NT2/D1 (cell line): ENCODE data around the gene JARID2.

Experiments
- DNase-seq: peaks from one replicate; pipeline ENCODE4 v3.0.0-alpha.2; 2011; ENCODE audit warnings: low read depth, low spot score
- H3K27me3 ChIP-seq: 2 replicates; pipeline ENCODE4 v1.6.0; 2011; ENCODE audit warnings: mild to moderate bottlenecking; ENCODE audit not compliant: insufficient read length, insufficient read depth
- H3K36me3 ChIP-seq: 2 replicates; pipeline ENCODE4 v1.6.1; 2011; ENCODE audit warnings: mild to moderate bottlenecking, low read length, mixed read lengths; ENCODE audit not compliant: insufficient read depth, insufficient read length
- H3K4me1 ChIP-seq: 2 replicates; pipeline ENCODE4 v1.5.1; 2011; ENCODE audit not compliant: insufficient read depth, insufficient read length
- H3K4me3 ChIP-seq: 2 replicates; pipeline ENCODE4 v1.5.1; 2011; ENCODE audit warnings: low read depth; ENCODE audit not compliant: insufficient read length
- H3K9ac ChIP-seq: 2 replicates; pipeline ENCODE4 v1.6.0; 2011; ENCODE audit warnings: low read depth; ENCODE audit not compliant: insufficient read length
- H3K9me3 ChIP-seq: 2 replicates; pipeline ENCODE4 v1.5.1; 2011; ENCODE audit warnings: mild to moderate bottlenecking, low read length; ENCODE audit not compliant: insufficient read depth
- SUZ12 ChIP-seq: IDR thresholded peaks from 2 replicates; pipeline ENCODE4 v1.6.1; 2011; ENCODE audit not compliant: insufficient read length, insufficient read depth; ENCODE audit errors: extremely low read depth
- YY1 ChIP-seq: IDR thresholded peaks from 2 replicates; pipeline ENCODE4 v1.6.1; 2011; ENCODE audit not compliant: insufficient read length, insufficient read depth
- ZNF274 ChIP-seq: IDR thresholded peaks from 2 replicates; pipeline ENCODE4 v1.6.1; 2011; ENCODE audit warnings: mild to moderate bottlenecking, low read depth, low read length

Gene JARID2

DNA sequence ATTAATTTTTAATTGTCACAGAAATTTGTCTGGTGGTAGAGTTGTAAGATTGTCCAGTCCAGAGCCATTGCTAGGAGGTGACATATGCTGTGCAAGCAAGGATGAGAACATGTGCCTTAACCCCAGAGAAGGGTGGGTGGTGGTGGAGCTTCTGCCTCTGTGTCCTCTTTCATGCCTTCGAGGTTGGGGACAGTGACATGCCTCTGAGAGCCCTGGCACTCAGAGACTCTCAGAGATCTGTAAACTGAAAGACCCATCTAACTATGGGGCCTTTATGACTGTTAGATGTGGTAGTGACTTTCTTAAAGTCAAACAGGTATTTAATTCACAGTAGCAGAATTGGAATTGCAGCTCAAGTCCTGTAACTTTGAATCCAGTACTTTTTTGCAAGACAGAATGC lies 132.4 kb downstream of the JARID2 start:
- H3K4me3 ChIP-seq: no peak overlapping the region
- DNase-seq: no peak
- TF ChIP-seq YY1 (no peak), ZNF274 (no peak), SUZ12 (no peak)
- H3K27me3 ChIP-seq: no peaks in the 10 kb centered on the region
- no peaks in the 10 kb centered on the region for H3K36me3 ChIP-seq
- H3K4me1 ChIP-seq: no peaks in the 10 kb centered on the region
- no peaks in the 10 kb centered on the region for H3K9me3 ChIP-seq
- H3K9ac ChIP-seq: no peak overlapping the region

DNA sequence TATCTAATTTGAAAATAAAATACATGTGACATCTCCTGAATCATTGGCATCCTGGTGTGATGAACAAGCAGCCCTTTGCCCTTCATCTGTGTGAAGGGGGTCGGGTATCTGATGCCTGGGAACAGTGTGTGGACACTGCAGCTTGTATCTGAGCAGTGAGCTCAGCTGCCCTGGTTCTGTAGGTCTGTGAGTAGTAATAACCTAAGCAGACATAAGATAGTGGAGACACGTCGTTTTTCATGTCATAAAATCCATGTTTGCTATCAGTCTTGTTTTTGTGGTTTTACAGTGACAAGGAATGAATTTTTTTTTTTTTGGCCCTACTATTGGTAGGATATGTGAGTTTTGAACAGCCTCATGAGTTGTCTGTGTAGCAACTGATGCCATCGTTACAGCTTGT lies 133.0 kb downstream of the JARID2 start:
- Histone ChIP-seq H3K9me3 (no peaks in the 10 kb centered on the region), H3K36me3 (no peaks in the 10 kb centered on the region), H3K27me3 (no peaks in the 10 kb centered on the region), H3K4me3 (no peak overlapping the region), H3K4me1 (no peaks in the 10 kb centered on the region), H3K9ac (no peak overlapping the region)
- no peak for TF ChIP-seq SUZ12
- TF ChIP-seq YY1: no peak
- no peak for TF ChIP-seq ZNF274
- DNase-seq: no peak

DNA sequence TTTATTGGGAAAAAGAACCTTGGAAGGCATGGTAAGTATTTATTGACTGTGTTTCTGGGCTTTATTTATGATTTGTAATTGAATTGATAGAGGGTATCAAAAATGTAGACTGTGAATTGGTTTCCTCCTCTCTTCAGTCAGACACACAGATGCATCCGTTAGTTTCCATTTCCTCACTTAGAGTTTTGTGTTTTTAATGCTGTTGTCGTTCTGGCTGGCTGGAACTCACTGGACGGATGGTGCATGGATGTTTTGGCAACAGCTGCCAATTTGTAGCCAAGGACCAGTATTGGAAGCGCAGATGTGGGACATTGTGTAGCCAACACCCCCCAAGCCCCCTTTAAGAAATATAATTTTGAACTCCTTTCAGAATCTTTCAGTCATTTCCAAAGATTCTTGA lies 134.5 kb downstream of the JARID2 start:
- Histone ChIP-seq H3K36me3 (no peaks in the 10 kb centered on the region), H3K9me3 (no peaks in the 10 kb centered on the region), H3K27me3 (no peaks in the 10 kb centered on the region), H3K4me3 (no peak overlapping the region), H3K9ac (no peak overlapping the region), H3K4me1 (no peaks in the 10 kb centered on the region)
- no peak for DNase-seq
- TF ChIP-seq ZNF274: no peak
- no peak for TF ChIP-seq YY1
- no peak for TF ChIP-seq SUZ12

DNA sequence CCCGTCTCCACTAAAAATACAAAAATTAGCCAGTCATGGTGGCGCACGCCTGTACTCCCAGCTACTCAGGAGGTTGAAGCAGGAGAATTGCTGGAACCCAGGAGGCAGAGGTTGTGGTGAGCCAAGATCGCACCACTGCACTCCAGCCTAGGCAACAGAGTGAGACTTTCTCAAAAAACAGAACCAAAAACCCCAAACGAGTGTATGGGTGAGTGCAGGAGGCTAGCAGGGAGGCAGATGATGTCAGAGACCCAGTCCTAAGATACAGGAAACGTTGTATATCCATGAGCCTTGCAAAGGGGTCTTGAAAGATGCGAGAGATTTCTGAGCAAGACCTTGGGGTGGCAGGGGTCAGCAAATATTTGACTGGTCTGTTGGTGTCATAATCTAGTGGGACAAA lies 136.2 kb downstream of the JARID2 start:
- Histone ChIP-seq H3K9ac (no peak overlapping the region), H3K4me3 (no peak overlapping the region), H3K9me3 (no peaks in the 10 kb centered on the region), H3K36me3 (no peaks in the 10 kb centered on the region), H3K27me3 (no peaks in the 10 kb centered on the region), H3K4me1 (no peaks in the 10 kb centered on the region)
- DNase-seq: no peak
- TF ChIP-seq ZNF274 (no peak), SUZ12 (no peak), YY1 (no peak)

DNA sequence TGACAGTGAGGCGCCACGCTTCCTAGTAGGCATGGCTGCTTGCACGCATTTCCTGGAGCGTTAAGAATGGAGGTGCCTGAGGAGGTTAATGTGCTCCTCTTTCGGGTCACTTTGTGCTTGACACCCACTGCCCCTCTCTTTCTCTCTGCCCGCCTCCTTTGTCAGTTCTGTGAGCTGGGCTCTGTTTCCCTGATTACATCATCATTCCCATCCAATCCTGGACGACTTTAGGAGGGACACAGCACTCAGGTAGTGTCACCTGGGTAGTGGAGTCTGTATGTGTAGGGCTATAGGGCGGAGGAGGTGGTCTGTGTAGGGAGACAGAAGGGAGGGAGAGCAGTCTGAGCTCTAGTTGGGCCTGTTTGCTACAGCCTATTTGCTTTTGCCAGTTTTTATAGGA lies 136.8 kb downstream of the JARID2 start:
- Histone ChIP-seq H3K4me3 (no peak overlapping the region), H3K9ac (no peak overlapping the region), H3K4me1 (no peaks in the 10 kb centered on the region), H3K27me3 (no peaks in the 10 kb centered on the region), H3K9me3 (no peaks in the 10 kb centered on the region), H3K36me3 (no peaks in the 10 kb centered on the region)
- TF ChIP-seq SUZ12: no peak
- no peak for TF ChIP-seq YY1
- no peak for TF ChIP-seq ZNF274
- DNase-seq: no peak

DNA sequence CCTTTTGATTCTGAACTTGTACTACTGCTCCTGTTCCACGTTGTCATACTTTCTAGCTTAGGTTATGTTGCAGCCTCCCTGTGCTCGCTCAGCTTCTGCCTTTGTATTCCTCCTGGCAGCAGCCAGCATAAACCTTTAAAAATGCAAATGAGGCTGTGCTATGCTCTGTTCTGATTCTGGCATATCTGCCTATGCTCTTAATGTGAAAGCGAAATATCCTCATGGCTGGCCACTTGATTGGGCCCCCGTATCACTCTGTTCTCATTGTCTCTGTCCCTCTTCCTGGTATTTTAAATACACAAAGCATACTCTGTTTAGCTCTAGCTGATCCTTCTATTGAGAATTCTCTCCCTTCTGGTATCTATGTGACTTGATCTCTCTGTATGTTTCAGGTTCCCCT lies 139.0 kb downstream of the JARID2 start:
- TF ChIP-seq SUZ12: no peak
- no peak for TF ChIP-seq YY1
- Histone ChIP-seq H3K27me3 (no peaks in the 10 kb centered on the region), H3K9me3 (no peaks in the 10 kb centered on the region), H3K36me3 (no peaks in the 10 kb centered on the region), H3K4me3 (no peak overlapping the region), H3K4me1 (no peaks in the 10 kb centered on the region), H3K9ac (no peak overlapping the region)
- DNase-seq: no peak

DNA sequence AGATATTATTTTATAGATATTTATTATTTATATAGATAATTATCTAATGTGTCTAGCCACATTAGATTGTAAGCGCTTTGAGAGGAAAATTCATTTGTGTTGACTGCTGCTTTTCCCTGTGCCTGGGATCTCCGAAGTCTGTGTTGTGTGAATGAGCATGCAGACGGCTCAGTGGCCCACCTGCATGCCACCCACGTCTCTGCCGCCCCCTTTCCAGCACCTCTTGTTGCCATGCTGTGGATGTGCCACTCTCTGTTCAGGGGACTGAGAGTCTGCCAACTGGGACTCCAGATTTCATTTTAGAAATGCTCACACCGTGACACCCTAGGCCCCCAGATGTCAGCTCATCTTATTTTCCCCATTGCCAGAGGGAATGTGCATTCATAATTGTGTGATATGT lies 139.7 kb downstream of the JARID2 start:
- H3K4me3 ChIP-seq: no peak overlapping the region
- H3K36me3 ChIP-seq: no peaks in the 10 kb centered on the region
- no peaks in the 10 kb centered on the region for H3K27me3 ChIP-seq
- no peak overlapping the region for H3K9ac ChIP-seq
- no peaks in the 10 kb centered on the region for H3K9me3 ChIP-seq
- H3K4me1 ChIP-seq: no peaks in the 10 kb centered on the region
- no peak for TF ChIP-seq ZNF274
- TF ChIP-seq SUZ12: no peak
- TF ChIP-seq YY1: no peak
- no peak for DNase-seq
